ENCODE data around the gene DROSHA. TPM values are rescaled to one million over a fixed set of nuclear protein-coding genes. Genes with fewer than 3 reads are reported as not detected.
"Not testable (repeated sequence)": the region's sequence is repeated elsewhere in the genome, so short reads cannot be mapped to it uniquely, and the experiment has no call there.

Gene DROSHA
- total and polyA plus RNA-seq, 8 donors, result 25.2 to 77.2 (median 44.0) TPM

- Histone ChIP-seq H3K36me3 (no peaks in the 10 kb centered on the region), H3K9me3 (no peaks in the 10 kb centered on the region), H3K4me1 (no peaks in the 10 kb centered on the region), H3K27ac (no peak overlapping the region), H3K27me3 (peaks cover 0 to 5% (median 0%) of the 10 kb centered on the region in 3 donors), H3K4me3 (no peak overlapping the region)
- 88 to 95% (median 90%) methylated on average over 10 of the region's 10 CpGs for WGBS, 5 donors
- no peak for TF ChIP-seq CTCF (IDR thresholded peaks at IDR 0.05)
- TF ChIP-seq POLR2AphosphoS5 (IDR thresholded peaks at IDR 0.05), result no peak
- TF ChIP-seq POLR2A (IDR thresholded peaks at IDR 0.05), result no peak
- TF ChIP-seq EP300 (IDR thresholded peaks at IDR 0.05), result no peak
- intact Hi-C loops (cut with DNase I; ENCODE audit: low total_unique reads), result no loop called here
- DNase-seq, result no peak
Measured at GRCh38 chr5:31573494-31574142, 41.7 kb upstream of the DROSHA start.

- Histone ChIP-seq H3K36me3 (no peaks in the 10 kb centered on the region), H3K9me3 (peaks cover 0 to 9% (median 4%) of the 10 kb centered on the region in 4 donors), H3K4me3 (no peak overlapping the region), H3K4me1 (no peaks in the 10 kb centered on the region), H3K27ac (no peak overlapping the region), H3K27me3 (no peaks in the 10 kb centered on the region)
- no peak for DNase-seq
- no peak for TF ChIP-seq EP300 (IDR thresholded peaks at IDR 0.05)
- TF ChIP-seq POLR2A (IDR thresholded peaks at IDR 0.05), result no peak
- TF ChIP-seq POLR2AphosphoS5 (IDR thresholded peaks at IDR 0.05), result no peak
- TF ChIP-seq CTCF (IDR thresholded peaks at IDR 0.05), result no peak
- intact Hi-C loops (cut with DNase I; ENCODE audit: low total_unique reads), result no loop called here
Measured at GRCh38 chr5:31569068-31569467, 37.2 kb upstream of the DROSHA start.

- Histone ChIP-seq H3K4me3 (no peak overlapping the region), H3K4me1 (peaks cover 0 to 5% (median 0%) of the 10 kb centered on the region in 4 donors), H3K9me3 (peaks cover 0 to 9% (median 4%) of the 10 kb centered on the region in 4 donors), H3K27me3 (no peaks in the 10 kb centered on the region), H3K36me3 (no peaks in the 10 kb centered on the region), H3K27ac (no peak overlapping the region)
- TF ChIP-seq CTCF (IDR thresholded peaks at IDR 0.05) (no peak), EP300 (IDR thresholded peaks at IDR 0.05) (no peak), POLR2A (IDR thresholded peaks at IDR 0.05) (no peak), POLR2AphosphoS5 (IDR thresholded peaks at IDR 0.05) (no peak)
- 87 to 95% (median 93%) methylated on average over 1 of the region's 1 CpG for WGBS, 5 donors
- no peak for DNase-seq
- intact Hi-C loops (cut with DNase I; ENCODE audit: low total_unique reads), result no loop called here
Measured at GRCh38 chr5:31568302-31568835, 36.5 kb upstream of the DROSHA start.

- H3K36me3 ChIP-seq; DNase-seq; H3K27me3 ChIP-seq; intact Hi-C loops (cut with DNase I; ENCODE audit: low total_unique reads); H3K4me1 ChIP-seq; H3K27ac ChIP-seq; H3K9me3 ChIP-seq; H3K4me3 ChIP-seq: not testable (repeated sequence)
- 71 to 99% (median 87%) methylated on average over 3 of the region's 3 CpGs for WGBS, 5 donors
Measured at GRCh38 chr5:31566362-31566761, 34.5 kb upstream of the DROSHA start.

- peaks cover 0 to 9% (median 4%) of the 10 kb centered on the region in 4 donors for H3K9me3 ChIP-seq
- H3K4me3 ChIP-seq, result no peak overlapping the region
- TF ChIP-seq EP300 (IDR thresholded peaks at IDR 0.05) (no peak), CTCF (IDR thresholded peaks at IDR 0.05) (no peak), POLR2AphosphoS5 (IDR thresholded peaks at IDR 0.05) (no peak), POLR2A (IDR thresholded peaks at IDR 0.05) (no peak)
- H3K36me3 ChIP-seq, result no peaks in the 10 kb centered on the region
- intact Hi-C loops (cut with DNase I; ENCODE audit: low total_unique reads), result no loop called here
- H3K4me1 ChIP-seq, result peaks cover 0 to 9% (median 0%) of the 10 kb centered on the region in 4 donors
- DNase-seq, result no peak
- WGBS, 5 donors, result 46 to 61% (median 52%) methylated on average over 4 of the region's 4 CpGs
- H3K27ac ChIP-seq, result no peak overlapping the region
- H3K27me3 ChIP-seq, result no peaks in the 10 kb centered on the region
Measured at GRCh38 chr5:31563216-31563615, 31.3 kb upstream of the DROSHA start.

Measured in stomach (tissue), 9 donors.